GM19324 (cell line): ENCODE data around the gene ZNF554.

Experiments
- ATAC-seq: cut with Tn5 transposase; IDR thresholded peaks from one replicate; pipeline ENCODE4 v1.9.1; 2021; ENCODE audit warnings: mild to moderate bottlenecking, moderate library complexity; ENCODE audit not compliant: unreplicated experiment, low FRiP score

The ZNF554 gene

GRCh38 chr19:2819540-2820111, at the start of gene ZNF554:
Gene ZNF554 (plus strand): TSS chr19:2819868. CDS start chr19:2820072, 204 bp downstream.
- peak; percentile 95 for ATAC-seq

DNA sequence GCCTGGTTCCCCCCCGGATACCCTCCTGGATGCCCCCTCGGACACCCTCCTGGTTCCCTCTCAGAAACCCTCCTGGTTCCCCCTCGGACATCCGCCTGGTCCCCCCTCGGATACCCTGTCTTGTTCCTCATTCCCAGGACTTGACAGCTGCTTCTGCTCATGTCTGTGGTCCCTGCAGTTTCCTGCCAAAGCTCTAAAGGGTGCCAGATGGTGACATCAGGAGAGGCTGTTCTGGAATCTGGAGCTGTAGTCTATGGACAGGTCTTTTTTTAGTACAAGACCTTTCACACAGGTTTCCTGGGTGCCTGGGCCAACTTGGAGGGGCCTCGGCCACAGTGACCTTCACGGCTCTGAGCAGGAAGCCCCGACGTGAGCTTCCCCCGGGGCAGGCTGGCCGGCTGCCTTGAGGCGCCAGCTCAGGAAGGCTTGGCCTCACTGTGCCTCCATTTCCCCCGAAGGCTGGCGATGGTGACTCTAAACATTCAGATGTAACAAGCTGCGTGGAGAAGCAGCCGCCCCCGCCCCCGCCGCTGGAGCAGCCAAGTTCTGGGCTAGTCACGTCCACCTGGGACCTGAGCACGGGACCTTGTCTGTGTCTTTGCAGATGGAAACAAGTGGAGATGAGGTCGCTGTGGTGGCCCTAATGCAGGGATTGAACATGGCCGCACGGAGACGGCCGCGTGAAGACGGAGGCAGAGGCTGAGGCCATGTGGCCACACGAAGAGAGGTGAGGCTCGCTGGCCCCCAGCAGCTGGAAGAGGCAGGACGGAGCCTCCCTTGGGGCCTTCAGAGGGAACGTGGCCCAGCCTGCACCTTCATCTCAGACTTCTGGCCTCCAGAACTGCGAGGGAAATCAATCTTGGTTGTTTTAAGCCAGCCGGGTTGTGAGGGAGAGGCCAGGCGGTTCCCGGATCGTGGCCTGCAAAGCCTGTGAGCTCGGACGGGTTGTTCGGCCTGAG, 49.3 kb upstream of the ZNF554 start:
- no peak for ATAC-seq

- ATAC-seq = no peak
Measured at GRCh38 chr19:2771786-2772674, 47.6 kb upstream of the ZNF554 start.

- ATAC-seq = no peak
Measured at GRCh38 chr19:2774083-2774679, 45.5 kb upstream of the ZNF554 start.

- ATAC-seq = no peak
Measured at GRCh38 chr19:2774953-2775555, 44.6 kb upstream of the ZNF554 start.

DNA sequence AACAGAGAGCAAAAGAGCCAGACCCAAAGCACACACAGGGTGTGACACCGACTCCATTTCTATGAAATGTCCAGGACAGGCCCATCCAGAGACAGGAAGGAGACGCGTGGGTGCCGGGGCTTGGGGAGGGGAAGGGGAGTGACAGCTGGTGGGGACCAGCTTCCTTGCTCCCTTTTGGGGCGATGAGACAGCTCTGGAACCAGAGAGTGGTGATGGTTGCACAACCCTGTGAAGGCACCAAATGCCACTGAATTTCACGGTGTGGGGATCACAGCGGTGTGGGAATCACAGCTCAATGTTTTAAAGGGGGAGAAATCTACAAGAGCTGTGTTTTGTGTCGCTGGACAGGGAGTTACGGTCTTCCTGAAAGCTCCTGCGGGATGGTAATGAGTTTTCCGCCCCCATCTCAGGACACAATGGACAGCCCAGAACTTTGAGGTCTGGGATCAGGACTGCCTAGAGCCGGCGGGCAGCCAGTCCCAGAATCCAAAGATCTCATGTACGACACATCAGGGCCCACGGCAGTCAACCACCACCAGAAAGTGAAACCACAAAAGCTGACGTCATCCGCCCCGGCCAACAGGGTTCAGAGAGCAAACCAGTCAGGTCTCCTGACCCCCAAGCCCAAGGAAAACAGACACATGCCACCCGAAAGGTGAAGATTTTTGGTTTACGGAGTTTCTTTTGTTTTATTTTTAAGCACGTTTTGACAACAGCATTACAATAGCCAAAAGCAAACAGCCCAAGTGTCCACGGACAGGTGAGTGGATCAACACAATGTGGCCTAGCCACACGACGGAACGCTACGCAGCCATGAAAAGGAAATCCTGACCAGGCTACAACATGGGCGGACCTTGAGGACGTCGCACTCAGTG, 43.9 kb upstream of the ZNF554 start:
- ATAC-seq = no peak

GRCh38 chr19:2777952-2778683, 41.5 kb upstream of the ZNF554 start:
- ATAC-seq = no peak

DNA sequence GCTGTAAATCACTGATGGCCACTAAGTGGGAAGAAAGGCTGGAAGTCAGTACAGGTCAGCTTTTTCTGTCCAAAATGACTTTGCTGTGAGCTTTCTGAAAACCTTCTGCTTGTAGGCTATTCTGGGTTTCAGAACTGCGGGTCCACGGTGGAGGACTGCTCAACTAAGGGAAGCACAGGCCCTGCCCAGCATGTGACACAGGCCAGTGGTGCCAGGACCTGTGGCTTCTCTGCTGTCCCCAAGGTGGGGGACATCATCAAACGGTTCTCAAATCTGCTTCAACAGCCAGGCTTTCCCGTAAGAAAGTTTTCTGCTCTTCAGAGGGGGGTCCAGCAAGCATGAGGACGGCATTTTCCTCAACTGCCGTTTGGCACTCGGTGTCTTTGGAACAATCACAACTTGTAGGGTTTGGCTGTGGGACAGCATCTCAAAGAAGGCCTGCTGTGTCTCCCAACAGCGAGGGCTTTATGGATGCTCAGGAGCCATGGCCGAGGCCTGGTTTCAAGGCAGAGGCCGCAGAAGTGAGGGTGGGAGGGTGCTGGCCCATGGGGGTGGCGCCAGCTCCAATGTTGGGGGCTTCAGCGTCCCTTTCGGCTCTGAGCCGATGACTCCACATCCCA, 40.4 kb upstream of the ZNF554 start:
- ATAC-seq = no peak

DNA sequence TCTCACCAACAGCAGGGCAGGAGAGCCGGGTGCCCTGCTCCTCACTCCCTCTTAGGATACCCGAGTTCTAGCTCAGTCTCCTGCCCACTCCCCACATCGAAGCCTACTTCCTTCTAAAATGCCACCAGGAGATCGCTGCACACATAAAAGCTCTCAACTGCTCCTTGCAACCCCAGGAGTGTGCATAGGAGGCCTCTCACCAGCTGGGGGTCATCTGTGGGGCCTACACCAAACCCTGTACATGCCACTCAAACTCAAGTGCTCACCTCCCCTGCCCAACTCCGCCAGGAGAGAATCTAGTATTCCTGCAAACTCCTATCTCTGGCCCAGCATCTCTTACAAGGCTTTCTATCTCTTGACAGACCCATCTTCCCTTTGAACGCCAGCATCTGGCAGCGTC, 39.4 kb upstream of the ZNF554 start:
- ATAC-seq = no peak

DNA sequence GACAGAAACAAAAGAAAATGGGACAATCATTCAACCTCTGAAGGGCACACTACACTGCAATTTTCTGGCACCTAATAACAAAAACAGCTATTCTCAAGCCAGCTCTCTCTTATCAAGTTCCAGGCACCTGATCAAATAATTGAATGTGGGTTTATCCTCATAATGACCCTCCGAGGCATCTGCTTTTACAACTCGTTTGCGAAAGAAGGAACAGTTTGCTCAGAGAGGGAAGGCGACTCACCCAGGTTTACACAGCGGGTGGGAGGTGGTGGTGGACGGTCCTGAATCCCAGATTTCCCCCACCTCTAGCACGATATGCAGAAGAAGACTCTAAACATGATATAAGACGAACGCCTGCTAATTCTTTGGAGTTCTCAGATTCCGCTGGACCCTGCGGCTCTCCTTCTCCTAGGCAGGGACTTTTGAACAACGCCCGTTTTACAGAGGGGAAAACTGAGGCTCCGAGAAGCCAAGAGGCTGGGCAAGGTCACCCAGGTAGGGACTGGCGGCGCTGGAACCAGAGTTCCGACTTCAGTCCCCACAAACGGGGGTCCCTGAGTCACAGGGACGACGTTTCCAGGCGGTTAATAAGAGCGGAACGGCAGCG, 37.2 kb upstream of the ZNF554 start:
- ATAC-seq = no peak

DNA sequence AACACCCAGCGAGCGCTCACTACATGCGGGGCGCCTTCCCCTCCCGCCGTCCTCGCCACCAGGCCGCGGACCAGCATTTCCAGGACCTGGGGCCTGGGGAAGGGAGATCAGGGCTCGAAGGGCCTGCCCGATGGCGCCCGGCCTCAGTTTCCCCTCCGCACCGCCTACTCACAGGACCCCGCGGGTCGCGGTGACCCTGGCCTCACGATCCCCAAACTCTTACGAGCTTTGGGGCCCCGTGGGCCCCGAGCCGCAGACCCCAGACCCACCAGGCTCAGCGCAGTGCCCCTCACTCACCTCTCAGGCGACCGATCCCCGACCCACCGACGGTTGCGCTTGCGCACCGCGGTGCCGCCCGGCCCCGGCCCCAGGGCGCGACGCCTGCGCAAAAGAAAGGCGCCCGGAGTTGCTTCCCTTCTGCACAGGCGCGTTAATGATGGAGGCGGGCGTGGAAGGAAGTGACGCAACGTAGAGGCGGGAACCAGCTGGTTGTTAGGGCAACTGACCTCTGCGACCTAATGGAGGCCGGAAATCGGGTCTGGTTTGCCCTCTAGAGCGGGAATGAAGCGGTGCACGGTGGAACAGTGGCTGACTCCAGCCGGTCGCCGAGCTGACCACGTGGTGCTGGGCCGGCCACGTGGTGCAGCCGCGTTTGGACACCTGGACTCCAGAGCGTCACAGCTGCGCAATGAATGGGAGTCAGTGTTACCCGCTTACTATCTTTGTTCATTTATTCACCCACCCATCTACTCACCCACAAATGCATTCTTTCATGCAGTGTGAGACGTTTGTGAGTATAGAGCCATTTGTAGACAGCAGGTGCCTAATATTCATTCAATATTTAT, 36.5 kb upstream of the ZNF554 start, which contains the start of gene SGTA:
TSS of gene SGTA (minus strand) at position 338 of the 845 bp plus-strand sequence. CDS start 14,205 bp downstream, outside the sequence.
- peak; percentile 78 for ATAC-seq

- no peak for ATAC-seq
Measured at GRCh38 chr19:2783781-2784145, 35.9 kb upstream of the ZNF554 start.

GRCh38 chr19:2785244-2785997, 34.2 kb upstream of the ZNF554 start, which contains the start of gene THOP1:
Gene THOP1 (plus strand): TSS chr19:2785503. CDS start chr19:2785663, 160 bp downstream.
- ATAC-seq = peak; percentile 77

GRCh38 chr19:2787115-2787514, 32.6 kb upstream of the ZNF554 start:
- no peak for ATAC-seq

- no peak for ATAC-seq
Measured at GRCh38 chr19:2788237-2788636, 31.4 kb upstream of the ZNF554 start.

GRCh38 chr19:2790194-2790556, 29.5 kb upstream of the ZNF554 start:
- no peak for ATAC-seq
